GM12891 (cell line): ENCODE measurements around the gene APLF.
"Not testable (repeated sequence)": the region's sequence is repeated elsewhere in the genome, so short reads cannot be mapped to it uniquely, and the experiment has no call there.

Experiments used
- POLR2A ChIP-seq: IDR thresholded peaks from 2 replicates; pipeline ENCODE4 v1.6.1; 2011; ENCODE audit warnings: low read depth, low read length, control low read depth
- POLR2AphosphoS5 ChIP-seq: IDR thresholded peaks from 2 replicates; pipeline ENCODE4 v1.6.1; 2011; ENCODE audit warnings: low read depth, low read length, control low read depth

- TF ChIP-seq POLR2AphosphoS5, POLR2A: not testable (repeated sequence)
Measured at GRCh38 chr2:68526943-68527342, 59.6 kb downstream of the APLF start.
